Spleen (tissue), 11 donors: ENCODE data around the gene TCP11L1. TPM values are rescaled to one million over a fixed set of nuclear protein-coding genes. Genes with fewer than 3 reads are reported as not detected.

Experiments
- DNase-seq: peaks from one replicate; pipeline ENCODE4 v3.0.0-alpha.2; 2020
- H3K27ac ChIP-seq, 8 donors: fragments of 200-600 bp; sonication (generic) in 7 of 8; 1 replicate in 4 of 8; 2 replicates in 4 of 8; pipeline versions ENCODE4 v1.5.0 to v1.8.0; 2016 to 2021; ENCODE audit warnings: inconsistent platforms in 4 of 8, mild to moderate bottlenecking in 4 of 8, moderate library complexity in 1 of 8
- H3K27me3 ChIP-seq, 7 donors: fragments of 200-600 bp; sonication (generic) in 6 of 7; replicated peaks in 1 of 7; 1 replicate in 4 of 7; 2 replicates in 3 of 7; pipeline versions ENCODE4 v1.5.0 to v1.8.0; 2016 to 2021; ENCODE audit warnings: inconsistent platforms in 3 of 7, mild to moderate bottlenecking in 1 of 7
- H3K36me3 ChIP-seq, 6 donors: fragments of 200-600 bp; sonication (generic) in 5 of 6; 1 replicate in 4 of 6; 2 replicates in 2 of 6; pipeline versions ENCODE4 v1.5.0 to v1.8.0; 2016 to 2021; ENCODE audit warnings: inconsistent platforms in 2 of 6
- H3K4me1 ChIP-seq, 6 donors: fragments of 200-600 bp; sonication (generic) in 5 of 6; 1 replicate in 3 of 6; 2 replicates in 3 of 6; pipeline versions ENCODE4 v1.5.0 to v1.8.0; 2016 to 2021; ENCODE audit warnings: inconsistent platforms in 3 of 6
- H3K4me3 ChIP-seq, 8 donors: fragments of 200-600 bp; sonication (generic) in 7 of 8; 1 replicate in 4 of 8; 2 replicates in 4 of 8; pipeline versions ENCODE4 v1.5.0 to v1.8.0; 2016 to 2021; ENCODE audit warnings: inconsistent platforms in 4 of 8, mild to moderate bottlenecking in 4 of 8, moderate library complexity in 2 of 8
- H3K9me3 ChIP-seq, 8 donors: fragments of 200-600 bp; sonication (generic) in 7 of 8; 1 replicate in 4 of 8; 2 replicates in 4 of 8; pipeline versions ENCODE4 v1.5.0 to v1.8.0; 2016 to 2021; ENCODE audit warnings: inconsistent platforms in 4 of 8
- CTCF ChIP-seq, 11 experiments: fragments of 200-600 bp in 7 of 11; fragments of 450-650 bp in 4 of 11; sonication (generic) in 4 of 11; IDR thresholded peaks in 8 of 11; conservative IDR thresholded peaks in 3 of 11; 1 replicate in 7 of 11; 2 replicates in 4 of 11; pipeline versions ENCODE4 v1.4.0 to v1.8.0; 2016 to 2021; ENCODE audit warnings: antibody characterized with exemption in 11 of 11, inconsistent platforms in 4 of 11, mild to moderate bottlenecking in 1 of 11
- POLR2A ChIP-seq, 3 donors: fragments of 450-650 bp; IDR thresholded peaks; one replicate each; pipeline ENCODE4 v1.5.1; 2017; ENCODE audit warnings: antibody characterized with exemption in 3 of 3, mild to moderate bottlenecking in 1 of 3
- POLR2AphosphoS5 ChIP-seq, 3 donors: sonication (generic); formaldehyde crosslinking; IDR thresholded peaks; one replicate each; pipeline ENCODE4 v1.5.1; 2017; ENCODE audit warnings: antibody characterized with exemption in 3 of 3
- WGBS, 5 donors: extraction: QIAGEN DNeasy Blood & Tissue Kit in 3 of 5; methylation state at CpG; one replicate each; pipeline versions ENCODE4 v1.1.5 to v1.1.7; 2013 to 2018; 5-methylcytosine and 5-hydroxymethylcytosine counted together
- intact Hi-C: fragments of 100-400 bp; cut with DNase I; formaldehyde crosslinking; loops from one replicate; pipeline ENCODE4 v1.15.0; 2023; ENCODE audit warnings: low total_unique reads
- polyA plus RNA-seq, 3 donors: library from polyadenylated mRNA; stranded (reverse); fragments of 200-250 nt; gene quantifications; one replicate each; pipeline ENCODE4 v1.2.1, GENCODE V29; 2013
- total RNA-seq, 7 donors: library from RNA; depleted of rRNA in 3 of 7; stranded (reverse); fragments of >200 nt in 3 of 7; fragmentation: NEBNext Ultra II Directional in 4 of 7; extraction: Animal tissue kit (Norgen Biotek cat#: 25700) in 4 of 7; gene quantifications; one replicate each; pipeline versions ENCODE4 v1.1.0 to v1.2.1, GENCODE V29; 2016 to 2021
- donor health status: healthy with polysubstance abuse.
- donor health status: DM: no; HTN: no; CAD: no; lungs with moderate emphysema.
- donor health status: DM: no; HTN: no; CAD: no.
- donor health status: Bipolar disorder and iron deficiency.
- donor health status: healthy.
- donor health status: DM: no; HTN: no; CAD: no.
- donor health status: DM: yes; HTN: yes; CAD: no.

Gene TCP11L1
- total and polyA plus RNA-seq, 10 donors, result 1.8 to 48.2 (median 17.9) TPM

- H3K27ac ChIP-seq, result no peak overlapping the region
- no peak for DNase-seq
- peaks cover 0 to 91% (median 51%) of the 10 kb centered on the region in 6 donors for H3K36me3 ChIP-seq
- H3K27me3 ChIP-seq, result no peaks in the 10 kb centered on the region
- TF ChIP-seq CTCF (IDR thresholded peaks at IDR 0.05 in 8 of 11, conservative IDR thresholded peaks at IDR 0.05 in 3 of 11), result no peak
- no peak for TF ChIP-seq POLR2A (IDR thresholded peaks at IDR 0.05)
- no peak for TF ChIP-seq POLR2AphosphoS5 (IDR thresholded peaks at IDR 0.05)
- 74 to 95% (median 82%) methylated on average over 3 of the region's 3 CpGs for WGBS, 5 donors
- H3K9me3 ChIP-seq, result no peaks in the 10 kb centered on the region
- no peak overlapping the region for H3K4me3 ChIP-seq
- intact Hi-C loops, result no loop called here
- peaks cover 12 to 28% (median 21%) of the 10 kb centered on the region in 6 donors for H3K4me1 ChIP-seq
These were observed 20.9 kb downstream of the TCP11L1 start for GRCh38 chr11:33060271-33060670.

DNA sequence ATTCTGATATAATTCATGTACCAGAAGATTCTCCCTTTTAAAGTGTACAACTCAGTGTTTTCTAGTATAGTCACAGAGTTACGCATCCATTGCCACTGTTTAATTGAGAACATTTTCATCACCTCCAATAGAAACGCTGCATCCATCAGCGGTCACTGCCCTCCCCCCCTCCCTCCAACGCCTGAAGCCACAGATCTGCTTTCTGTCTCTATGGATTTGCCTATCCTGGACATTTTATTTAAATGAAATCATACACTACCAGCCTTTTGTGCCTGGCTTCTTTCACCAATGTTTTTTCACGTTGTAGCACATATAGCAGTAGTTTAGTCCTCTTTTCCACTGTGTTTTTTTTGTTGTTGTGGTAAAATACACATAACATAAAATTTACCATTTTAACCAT, 22.8 kb downstream of the TCP11L1 start:
- DNase-seq, result no peak
- WGBS, 5 donors, result 84 to 95% (median 88%) methylated on average over 5 of the region's 5 CpGs
- Histone ChIP-seq H3K4me1 (peaks cover 12 to 33% (median 23%) of the 10 kb centered on the region in 6 donors), H3K4me3 (no peak overlapping the region), H3K9me3 (no peaks in the 10 kb centered on the region), H3K27me3 (no peaks in the 10 kb centered on the region), H3K36me3 (peaks cover 0 to 91% (median 60%) of the 10 kb centered on the region in 6 donors), H3K27ac (no peak overlapping the region)
- intact Hi-C loops, result no loop called here
- TF ChIP-seq CTCF (IDR thresholded peaks at IDR 0.05 in 8 of 11, conservative IDR thresholded peaks at IDR 0.05 in 3 of 11), result no peak
- TF ChIP-seq POLR2AphosphoS5 (IDR thresholded peaks at IDR 0.05), result no peak
- no peak for TF ChIP-seq POLR2A (IDR thresholded peaks at IDR 0.05)

DNA sequence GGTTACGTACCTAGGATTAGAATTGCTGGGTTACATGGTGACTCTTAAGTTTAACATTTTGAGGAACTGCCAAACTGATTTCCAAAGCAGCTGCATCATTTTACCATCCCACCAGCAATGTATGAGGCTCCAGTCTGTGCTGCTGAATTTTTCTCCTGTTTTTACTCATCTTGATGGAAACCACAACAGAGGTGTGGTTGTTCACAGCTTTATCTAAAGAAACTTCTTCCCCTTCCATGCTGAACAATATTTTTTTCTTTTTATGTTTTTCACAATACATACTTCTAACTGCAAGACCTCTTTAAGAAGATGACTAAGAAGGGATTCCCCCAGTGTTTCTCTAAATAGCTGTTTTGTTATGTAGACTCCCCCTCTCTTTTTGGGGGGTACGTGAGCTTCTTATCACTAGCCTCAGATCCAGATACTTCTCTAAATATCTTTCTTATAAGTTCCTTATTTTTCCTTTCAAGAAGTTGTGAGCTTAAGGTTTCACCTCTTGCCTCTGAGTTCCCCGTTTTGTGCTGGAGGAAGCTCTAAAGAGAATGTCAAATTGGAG, 24.0 kb downstream of the TCP11L1 start:
- WGBS, 5 donors, result 31 to 42% (median 33%) methylated on average over 3 of the region's 3 CpGs
- Histone ChIP-seq H3K4me1 (peaks cover 12 to 33% (median 23%) of the 10 kb centered on the region in 6 donors), H3K4me3 (no peak overlapping the region), H3K9me3 (no peaks in the 10 kb centered on the region), H3K27ac (peak overlapping the region in 5 of 8 donors; percentile 20 to 78 (median 67)), H3K36me3 (peaks cover 0 to 91% (median 62%) of the 10 kb centered on the region in 6 donors), H3K27me3 (no peaks in the 10 kb centered on the region)
- intact Hi-C loops, result no loop called here
- DNase-seq, result no peak
- TF ChIP-seq POLR2AphosphoS5 (IDR thresholded peaks at IDR 0.05) (no peak), POLR2A (IDR thresholded peaks at IDR 0.05) (no peak), CTCF (IDR thresholded peaks at IDR 0.05 in 8 of 11, conservative IDR thresholded peaks at IDR 0.05 in 3 of 11) (no peak)

DNA sequence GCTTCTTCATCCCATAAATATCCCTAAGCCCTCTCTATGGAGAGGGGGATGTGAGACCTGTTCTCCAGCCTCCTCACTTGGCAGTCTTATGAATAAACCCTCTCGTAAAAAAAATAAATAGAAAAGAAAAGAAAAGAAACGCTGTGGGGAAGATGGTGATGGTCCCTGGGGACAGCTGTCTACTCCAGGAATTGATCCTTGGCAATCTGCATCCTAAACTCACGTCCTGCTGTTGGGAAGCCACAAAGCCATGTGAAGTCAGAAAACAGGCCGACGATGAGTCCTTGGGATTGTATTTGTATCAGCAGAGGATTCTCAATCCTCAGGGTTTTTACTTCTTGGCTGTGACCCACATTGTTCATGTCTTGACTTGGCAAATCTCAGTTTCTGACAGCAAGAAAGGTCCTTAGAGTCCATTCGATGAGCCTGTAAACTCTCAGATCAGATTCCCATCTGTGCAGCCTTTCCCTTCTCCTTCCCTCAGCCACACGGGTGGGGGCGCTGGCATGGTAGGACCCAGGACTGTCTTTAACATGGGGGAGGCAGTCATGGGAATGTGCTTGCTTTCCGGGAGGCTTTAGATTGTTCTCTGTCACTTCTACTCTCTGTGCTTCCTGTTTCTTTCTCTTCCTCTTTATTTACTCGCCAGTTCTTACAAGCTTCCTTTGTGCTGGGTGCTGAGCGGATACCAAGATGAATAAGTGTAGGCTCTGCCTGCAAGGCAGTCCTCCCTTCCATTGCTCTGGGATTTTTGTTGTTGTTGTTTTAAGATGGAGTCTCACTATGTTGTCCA, 24.9 kb downstream of the TCP11L1 start:
- H3K4me1 ChIP-seq, result peaks cover 12 to 33% (median 23%) of the 10 kb centered on the region in 6 donors
- DNase-seq, result no peak
- H3K4me3 ChIP-seq, result no peak overlapping the region
- H3K27ac ChIP-seq, result peak overlapping the region in 6 of 8 donors; percentile 55 to 78 (median 64)
- intact Hi-C loops, result no loop called here
- 45 to 62% (median 53%) methylated on average over 11 of the region's 11 CpGs for WGBS, 5 donors
- peaks cover 0 to 91% (median 61%) of the 10 kb centered on the region in 6 donors for H3K36me3 ChIP-seq
- no peaks in the 10 kb centered on the region for H3K27me3 ChIP-seq
- no peak for TF ChIP-seq POLR2AphosphoS5 (IDR thresholded peaks at IDR 0.05)
- TF ChIP-seq POLR2A (IDR thresholded peaks at IDR 0.05), result no peak
- no peak for TF ChIP-seq CTCF (IDR thresholded peaks at IDR 0.05 in 8 of 11, conservative IDR thresholded peaks at IDR 0.05 in 3 of 11)
- H3K9me3 ChIP-seq, result no peaks in the 10 kb centered on the region
